C4-2B (cell line): ENCODE results near the gene IFT20.
A peak's percentile ranks its signal among the peaks of the same experiment; 100 is the strongest.

Experiments used
- H3K27ac ChIP-seq: fragments of 450-650 bp; 2 replicates; pipeline ENCODE4 v1.5.1; 2017
- CTCF ChIP-seq: fragments of 450-650 bp; conservative IDR thresholded peaks from 2 replicates; pipeline ENCODE4 v1.5.1; 2017; ENCODE audit warnings: mild to moderate bottlenecking
- ZFX ChIP-seq: fragments of 450-650 bp; IDR thresholded peaks from 2 replicates; pipeline ENCODE4 v1.6.1; 2017

The IFT20 gene

GRCh38 chr17:28324781-28325180, 10.5 kb downstream of the IFT20 start:
- H3K27ac ChIP-seq, result peak overlapping the region; percentile 65
- TF ChIP-seq CTCF (no peak), ZFX (no peak)

- H3K27ac ChIP-seq, result no peak overlapping the region; the same call in 1 of the 2 replicates
- TF ChIP-seq ZFX (no peak), CTCF (no peak)
Observed at GRCh38 chr17:28324267-28324745, 11.0 kb downstream of the IFT20 start.

GRCh38 chr17:28320215-28321061, 14.8 kb downstream of the IFT20 start:
- TF ChIP-seq ZFX (no peak), CTCF (no peak)
- H3K27ac ChIP-seq, result peak overlapping the region; percentile 91; the same call in 1 of the 2 replicates

- no peak for TF ChIP-seq CTCF
- no peak for TF ChIP-seq ZFX
- H3K27ac ChIP-seq, result peak overlapping the region; percentile 91
Observed at GRCh38 chr17:28319598-28319935, 15.7 kb downstream of the IFT20 start.

- H3K27ac ChIP-seq, result peak within 1 kb of the TSS; percentile 91
- TF ChIP-seq ZFX (peak; percentile 74), CTCF (no peak)
Observed at GRCh38 chr17:28318759-28319597, 16.3 kb downstream of the IFT20 start, which contains the start of gene TMEM97. Gene TMEM97 (plus strand): TSS chr17:28319200. CDS start chr17:28319240, 40 bp downstream.

- H3K27ac ChIP-seq, result peak overlapping the region; percentile 91
- TF ChIP-seq ZFX (peak; percentile 72), CTCF (no peak)
Observed at GRCh38 chr17:28317966-28318758, 17.1 kb downstream of the IFT20 start.
